SU-DHL-6 (cell line): Measurements from ENCODE around the gene IGF2.

ENCODE experiments used
- H2AFZ ChIP-seq: fragments of 200-600 bp; sonication (generic); 2 replicates; pipeline ENCODE4 v1.6.1; 2014; ENCODE audit warnings: low read depth, mild to moderate bottlenecking, moderate library complexity, mixed read lengths, antibody characterized with exemption, low read length; ENCODE audit not compliant: severe bottlenecking
- H3F3A ChIP-seq: fragments of 200-600 bp; shearing (Covaris generic); 2 replicates; pipeline ENCODE4 v1.6.0; 2016; ENCODE audit warnings: antibody characterized with exemption, mild to moderate bottlenecking; ENCODE audit not compliant: insufficient read depth
- H3K27ac ChIP-seq: fragments of 200-600 bp; sonication (generic); 2 replicates; pipeline ENCODE4 v1.5.1; 2016; ENCODE audit warnings: low read depth, mild to moderate bottlenecking, low read length, moderate library complexity, mixed read lengths
- H3K27me3 ChIP-seq: fragments of 200-600 bp; sonication (generic), shearing (Covaris generic); 2 replicates; pipeline ENCODE4 v1.6.0; 2014; ENCODE audit warnings: mild to moderate bottlenecking, low read length
- H3K36me3 ChIP-seq: fragments of 200-600 bp; sonication (generic); 2 replicates; pipeline ENCODE4 v1.6.1; 2014; ENCODE audit warnings: mild to moderate bottlenecking, low read length, mixed read lengths
- H3K4me2 ChIP-seq: fragments of 300-600, 200-600 bp; shearing (Covaris generic), sonication (generic); 2 replicates; pipeline ENCODE4 v1.6.0; 2014; ENCODE audit warnings: low read length, low read depth, mild to moderate bottlenecking; ENCODE audit not compliant: poor library complexity, severe bottlenecking
- H3K4me3 ChIP-seq: fragments of 200-600 bp; sonication (generic); 2 replicates; pipeline ENCODE4 v1.5.1; 2014; ENCODE audit warnings: antibody characterized with exemption, low read length, mild to moderate bottlenecking, mixed read lengths; ENCODE audit not compliant: insufficient read depth, poor library complexity, severe bottlenecking
- H3K79me2 ChIP-seq: fragments of 200-600 bp; sonication (generic); 2 replicates; pipeline ENCODE4 v1.6.1; 2014; ENCODE audit warnings: mild to moderate bottlenecking, low read length, moderate library complexity; ENCODE audit not compliant: insufficient read depth
- H3K9ac ChIP-seq: fragments of 200-600 bp; sonication (generic); 2 replicates; pipeline ENCODE4 v1.7.0; 2014; ENCODE audit warnings: mild to moderate bottlenecking, low read length
- H3K9me2 ChIP-seq: fragments of 200-600 bp; sonication (generic); replicated peaks from 2 replicates; pipeline ENCODE4 v1.6.1; 2014; ENCODE audit warnings: low read length; ENCODE audit not compliant: insufficient read depth
- H3K9me3 ChIP-seq: fragments of 200-600 bp; sonication (generic); 2 replicates; pipeline ENCODE4 v1.6.1; 2014; ENCODE audit warnings: low read length, mixed read lengths; ENCODE audit not compliant: insufficient read depth
- H4K20me1 ChIP-seq: fragments of 200-600 bp; sonication (generic); 2 replicates; pipeline ENCODE4 v1.6.1; 2014; ENCODE audit warnings: low read depth, mild to moderate bottlenecking, antibody characterized with exemption, low read length, moderate library complexity, mixed read lengths
- CTCF ChIP-seq: fragments of 200-600 bp; sonication (generic); IDR thresholded peaks from one replicate; pipeline ENCODE4 v1.5.1; 2017; ENCODE audit warnings: antibody characterized with exemption, mild to moderate bottlenecking, low read length, moderate library complexity; ENCODE audit not compliant: insufficient read depth, poor library complexity, severe bottlenecking
- EZH2phosphoT487 ChIP-seq: fragments of 200-600 bp; sonication (generic), shearing (Covaris generic); conservative IDR thresholded peaks from 2 replicates; pipeline ENCODE4 v1.6.1; 2018; ENCODE audit warnings: mild to moderate bottlenecking, antibody characterized with exemption, low read length, moderate library complexity, mixed read lengths

Gene IGF2

GRCh38 chr11:2169005-2169378, 29.8 kb upstream of the IGF2 start:
- H3K36me3 ChIP-seq: no peaks in the 10 kb centered on the region
- H3F3A ChIP-seq: no peaks in the 10 kb centered on the region
- no peaks in the 10 kb centered on the region for H3K9me3 ChIP-seq
- H3K4me3 ChIP-seq: no peak overlapping the region
- H3K27ac ChIP-seq: no peak overlapping the region
- no peaks in the 10 kb centered on the region for H4K20me1 ChIP-seq
- TF ChIP-seq CTCF (no peak), EZH2phosphoT487 (no peak)
- H3K27me3 ChIP-seq: no peaks in the 10 kb centered on the region
- no peaks in the 10 kb centered on the region for H3K9me2 ChIP-seq
- no peaks in the 10 kb centered on the region for H3K79me2 ChIP-seq
- H3K9ac ChIP-seq: no peak overlapping the region
- H3K4me2 ChIP-seq: no peak overlapping the region
- no peak overlapping the region for H2AFZ ChIP-seq

DNA sequence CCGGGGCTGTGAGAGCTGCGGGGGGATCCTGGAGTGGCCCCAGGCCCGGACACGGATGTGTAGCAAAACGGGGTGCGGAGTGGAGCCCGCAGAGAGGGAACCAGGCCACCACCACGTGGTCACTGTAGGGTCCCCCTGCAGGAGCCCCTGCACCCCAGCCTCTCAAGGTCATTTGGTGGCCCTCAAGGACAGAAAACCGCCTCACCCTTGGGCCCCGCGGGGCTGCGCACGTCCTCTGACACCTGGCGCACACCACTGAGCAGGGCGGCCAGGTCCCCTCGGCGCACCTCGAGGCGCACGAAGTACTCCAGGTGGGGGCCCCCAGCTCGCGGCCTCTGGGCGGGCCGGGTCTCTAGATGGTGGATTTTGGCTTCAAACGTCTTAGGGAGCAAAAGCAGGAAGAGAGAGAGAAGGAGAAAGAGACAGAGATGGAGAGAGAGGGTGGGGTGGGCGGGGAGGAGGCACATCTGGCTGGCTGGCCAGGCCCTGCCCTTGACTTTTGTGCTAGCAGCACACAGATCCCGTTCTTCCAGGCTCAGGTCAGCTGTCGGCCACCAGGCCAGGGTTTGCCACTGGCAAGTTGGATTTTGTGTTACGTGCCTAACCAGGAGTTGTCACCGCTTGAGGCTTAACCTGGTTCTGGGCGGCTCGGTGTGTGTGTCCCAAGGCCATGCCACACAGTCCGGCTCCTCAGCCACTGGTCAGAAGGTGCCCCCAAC, 29.3 kb upstream of the IGF2 start:
- H4K20me1 ChIP-seq: no peaks in the 10 kb centered on the region
- H3K4me2 ChIP-seq: no peak overlapping the region
- H3K27ac ChIP-seq: no peak overlapping the region
- H3K4me3 ChIP-seq: no peak overlapping the region
- no peak overlapping the region for H2AFZ ChIP-seq
- no peaks in the 10 kb centered on the region for H3K36me3 ChIP-seq
- H3K9me2 ChIP-seq: no peaks in the 10 kb centered on the region
- H3F3A ChIP-seq: no peaks in the 10 kb centered on the region
- H3K9ac ChIP-seq: no peak overlapping the region
- H3K27me3 ChIP-seq: no peaks in the 10 kb centered on the region
- H3K79me2 ChIP-seq: no peaks in the 10 kb centered on the region
- no peaks in the 10 kb centered on the region for H3K9me3 ChIP-seq
- TF ChIP-seq EZH2phosphoT487: no peak
- TF ChIP-seq CTCF: no peak

DNA sequence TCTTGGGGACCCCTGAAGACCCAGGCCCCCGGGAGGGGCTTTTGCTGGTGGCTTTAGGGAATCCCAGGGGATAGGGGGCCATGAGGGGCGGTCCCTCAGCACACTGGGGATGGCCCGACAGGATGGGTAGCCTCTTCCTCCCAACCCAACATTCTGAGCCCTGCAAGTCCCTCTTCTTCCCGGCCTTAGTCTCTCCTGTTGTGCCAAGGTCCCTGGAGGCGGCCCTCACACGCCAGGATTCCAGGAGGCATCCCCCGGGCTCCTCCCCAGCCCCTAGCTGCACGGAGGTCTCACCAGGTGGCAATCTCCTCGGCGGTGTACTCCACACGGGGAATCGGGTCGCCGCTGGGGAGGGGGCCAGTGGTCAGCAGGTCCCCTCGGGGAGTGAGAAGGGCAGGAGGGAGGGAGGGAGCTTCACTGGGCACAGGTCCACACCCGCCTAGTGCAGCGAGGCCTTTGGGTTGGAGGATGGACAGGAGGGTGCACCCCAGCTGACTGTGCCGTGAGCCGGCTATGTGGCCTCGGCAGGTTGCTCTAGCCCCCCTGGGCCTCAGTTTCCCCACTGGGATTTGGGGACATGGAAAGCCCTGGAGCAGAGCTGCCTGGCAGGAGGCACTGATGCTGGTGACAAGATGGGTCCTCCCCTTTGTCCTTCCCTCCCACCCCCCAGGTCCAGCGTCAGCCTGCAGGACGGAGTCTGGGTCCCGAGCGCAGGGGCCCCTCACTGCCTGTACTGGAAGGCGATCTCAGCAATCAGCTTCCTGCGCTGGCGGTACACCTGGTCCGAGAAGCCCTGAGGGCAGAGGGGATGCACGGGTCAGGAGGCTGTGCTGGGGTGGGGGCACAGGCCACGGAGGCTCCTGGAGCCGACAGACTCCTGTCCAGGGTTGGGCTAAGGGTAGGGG, 28.2 kb upstream of the IGF2 start:
- Histone ChIP-seq H3K9me3 (no peaks in the 10 kb centered on the region), H3K27ac (no peak overlapping the region), H3K9me2 (no peaks in the 10 kb centered on the region), H3K36me3 (no peaks in the 10 kb centered on the region), H3F3A (no peaks in the 10 kb centered on the region), H3K9ac (no peak overlapping the region), H3K4me3 (no peak overlapping the region), H3K4me2 (no peak overlapping the region), H3K79me2 (no peaks in the 10 kb centered on the region), H4K20me1 (no peaks in the 10 kb centered on the region), H2AFZ (no peak overlapping the region), H3K27me3 (no peaks in the 10 kb centered on the region)
- no peak for TF ChIP-seq CTCF
- TF ChIP-seq EZH2phosphoT487: no peak
